Astrocyte of the spinal cord (primary cell): ENCODE data around the gene ABHD10.

Experiments
- DNase-seq: peaks from one replicate; pipeline ENCODE4 v3.0.0; 2011; ENCODE audit warnings: low read depth, low spot score
- H3K4me3 ChIP-seq: 2 replicates; pipeline ENCODE4 v1.5.1; 2011; ENCODE audit warnings: low read depth, mild to moderate bottlenecking, low read length, moderate library complexity
- CTCF ChIP-seq: IDR thresholded peaks from 2 replicates; pipeline ENCODE4 v1.5.1; 2012; ENCODE audit warnings: low read depth, mild to moderate bottlenecking, low read length, inconsistent platforms
- in situ Hi-C: cut with HindIII; loops from 2 replicates; pipeline ENCODE4 v1.10.0; 2017; ENCODE audit warnings: low sequenced_read_pairs

ABHD10 gene

GRCh38 chr3:111952086-111952485 lies 26.7 kb upstream of the ABHD10 start:
- in situ Hi-C loops: loop anchor here (25.0 kb wide), 1 partner anchor 215 kb away; no protein-coding TSS in a partner anchor
- no peak overlapping the region for H3K4me3 ChIP-seq
- DNase-seq: no peak
- no peak for TF ChIP-seq CTCF

- in situ Hi-C loops: loop anchor here (25.0 kb wide), 1 partner anchor 216 kb away; no protein-coding TSS in a partner anchor
Measured at GRCh38 chr3:111952866-111953450, 25.9 kb upstream of the ABHD10 start.

GRCh38 chr3:111954228-111954990 lies 24.4 kb upstream of the ABHD10 start:
- H3K4me3 ChIP-seq: no peak overlapping the region
- DNase-seq: peak; percentile 50
- no peak for TF ChIP-seq CTCF
- in situ Hi-C loops: loop anchor here (25.0 kb wide), 1 partner anchor 217 kb away; no protein-coding TSS in a partner anchor

More at GRCh38 chr3:111952866-111953450, 25.9 kb upstream of the ABHD10 start:
- no peak for DNase-seq
- no peak overlapping the region for H3K4me3 ChIP-seq
- TF ChIP-seq CTCF: no peak

- in situ Hi-C loops: loop anchor here (25.0 kb wide), 1 partner anchor 219 kb away; no protein-coding TSS in a partner anchor
- no peak for DNase-seq
- H3K4me3 ChIP-seq: no peak overlapping the region
- TF ChIP-seq CTCF: no peak
Measured at GRCh38 chr3:111955876-111956275, 22.9 kb upstream of the ABHD10 start.

- in situ Hi-C loops: loop anchor here (25.0 kb wide), 1 partner anchor 219 kb away; no protein-coding TSS in a partner anchor
- no peak overlapping the region for H3K4me3 ChIP-seq
- no peak for DNase-seq
- TF ChIP-seq CTCF: no peak
Measured at GRCh38 chr3:111956449-111956848, 22.4 kb upstream of the ABHD10 start.

- TF ChIP-seq CTCF: no peak
- H3K4me3 ChIP-seq: no peak overlapping the region
- in situ Hi-C loops: loop anchor here (25.0 kb wide), 1 partner anchor 220 kb away; no protein-coding TSS in a partner anchor
- DNase-seq: no peak
Measured at GRCh38 chr3:111956995-111957734, 21.7 kb upstream of the ABHD10 start.
